HG02870 (cell line): ENCODE data around the gene OCEL1.
"Not testable (repeated sequence)": the region's sequence is repeated elsewhere in the genome, so short reads cannot be mapped to it uniquely, and the experiment has no call there.

Source experiments
- ATAC-seq: cut with Tn5 transposase; IDR thresholded peaks from one replicate; pipeline ENCODE4 v1.9.1; 2021; ENCODE audit warnings: mild to moderate bottlenecking, moderate library complexity; ENCODE audit not compliant: unreplicated experiment

The OCEL1 gene, protein sequence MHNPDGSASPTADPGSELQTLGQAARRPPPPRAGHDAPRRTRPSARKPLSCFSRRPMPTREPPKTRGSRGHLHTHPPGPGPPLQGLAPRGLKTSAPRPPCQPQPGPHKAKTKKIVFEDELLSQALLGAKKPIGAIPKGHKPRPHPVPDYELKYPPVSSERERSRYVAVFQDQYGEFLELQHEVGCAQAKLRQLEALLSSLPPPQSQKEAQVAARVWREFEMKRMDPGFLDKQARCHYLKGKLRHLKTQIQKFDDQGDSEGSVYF

DNA sequence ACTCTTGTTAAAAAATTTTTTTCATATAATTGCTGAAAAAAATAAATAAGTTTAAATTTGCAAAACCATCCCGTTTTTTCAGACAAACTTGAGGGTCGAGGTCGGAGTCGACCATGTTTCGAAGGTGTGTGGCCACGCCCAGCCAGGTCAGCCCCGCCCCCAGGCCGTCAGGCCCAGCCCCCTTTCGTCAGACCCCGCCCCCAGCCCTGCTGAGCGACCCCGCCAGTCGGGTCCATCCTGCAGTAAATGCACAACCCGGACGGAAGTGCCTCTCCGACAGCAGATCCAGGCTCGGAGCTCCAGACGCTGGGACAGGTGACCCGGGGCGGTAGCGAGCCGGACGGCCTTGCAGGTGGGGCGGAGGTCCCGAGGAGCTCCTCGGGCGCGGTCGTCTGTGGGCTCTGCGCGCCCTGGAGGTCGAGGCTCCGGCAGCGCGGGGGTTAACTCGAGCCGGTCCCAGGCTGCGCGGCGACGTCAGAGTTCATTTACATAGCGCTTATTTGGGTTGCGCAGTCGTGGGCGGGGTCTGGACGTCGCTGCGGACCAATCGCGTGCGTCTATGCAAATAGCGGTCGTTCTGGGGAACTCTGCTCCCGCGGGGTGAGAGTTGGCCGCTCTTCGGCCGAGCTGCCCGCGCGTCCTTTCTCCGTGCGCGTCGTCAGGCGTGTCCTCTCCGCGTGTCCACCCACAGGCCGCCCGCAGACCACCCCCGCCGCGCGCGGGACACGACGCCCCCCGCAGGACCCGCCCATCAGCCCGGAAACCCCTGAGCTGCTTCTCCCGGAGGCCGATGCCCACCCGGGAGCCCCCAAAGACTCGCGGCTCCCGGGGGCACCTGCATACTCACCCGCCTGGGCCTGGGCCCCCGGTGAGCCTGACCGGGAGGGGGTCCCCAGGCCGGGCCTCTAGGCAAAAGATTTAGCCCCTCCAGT is at the start of gene OCEL1:
TSS of gene OCEL1 (plus strand) at position 225 of the 932 bp plus-strand sequence. CDS start at position 247, 22 bp downstream.
- peak; percentile 90 for ATAC-seq

DNA sequence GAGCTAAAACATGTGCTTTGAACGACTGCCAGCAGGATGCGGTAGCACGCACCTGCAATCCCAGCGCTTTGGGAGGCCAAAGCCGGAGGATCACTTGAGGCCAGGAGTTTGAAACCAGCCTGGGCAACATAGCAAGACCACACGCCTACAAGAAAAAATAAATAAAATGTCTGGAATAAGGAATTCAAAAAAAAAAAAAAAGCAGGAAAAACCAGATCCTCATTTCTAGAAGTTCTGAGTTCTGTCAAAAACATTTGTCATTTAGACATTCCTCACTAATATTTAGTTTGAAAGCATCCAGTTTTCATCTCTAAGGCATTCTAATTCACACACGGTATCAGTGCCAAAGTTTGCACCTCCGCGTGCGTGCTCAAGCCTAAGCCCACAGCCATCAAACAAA is 47.7 kb upstream of the OCEL1 start:
- no peak for ATAC-seq

GRCh38 chr19:17180997-17181702 is 44.9 kb upstream of the OCEL1 start:
- ATAC-seq, result no peak

DNA sequence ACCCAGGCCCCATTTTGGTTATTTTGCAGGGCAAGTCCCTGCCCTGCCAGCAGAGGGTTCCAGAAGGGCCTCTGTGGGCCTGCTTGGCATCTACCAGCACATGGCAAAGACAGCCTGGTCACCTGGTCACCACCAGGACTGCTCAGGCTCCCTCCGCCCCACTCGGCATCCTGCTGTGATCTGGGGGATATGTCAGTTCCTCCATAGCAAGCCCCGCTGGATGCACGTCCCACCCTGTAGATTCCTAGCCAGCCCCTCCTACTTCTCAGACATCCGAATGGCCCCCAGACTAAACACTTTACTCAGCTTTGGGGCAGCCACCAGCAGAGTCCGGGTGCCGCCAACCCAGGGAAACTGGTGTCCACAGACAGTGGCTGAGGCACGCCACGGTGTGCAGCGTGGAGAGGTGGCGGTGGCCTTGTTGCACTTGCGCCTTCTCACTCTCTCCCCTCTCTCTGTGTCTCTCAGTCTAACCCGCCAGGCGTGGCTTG is 42.7 kb upstream of the OCEL1 start:
- no peak for ATAC-seq

DNA sequence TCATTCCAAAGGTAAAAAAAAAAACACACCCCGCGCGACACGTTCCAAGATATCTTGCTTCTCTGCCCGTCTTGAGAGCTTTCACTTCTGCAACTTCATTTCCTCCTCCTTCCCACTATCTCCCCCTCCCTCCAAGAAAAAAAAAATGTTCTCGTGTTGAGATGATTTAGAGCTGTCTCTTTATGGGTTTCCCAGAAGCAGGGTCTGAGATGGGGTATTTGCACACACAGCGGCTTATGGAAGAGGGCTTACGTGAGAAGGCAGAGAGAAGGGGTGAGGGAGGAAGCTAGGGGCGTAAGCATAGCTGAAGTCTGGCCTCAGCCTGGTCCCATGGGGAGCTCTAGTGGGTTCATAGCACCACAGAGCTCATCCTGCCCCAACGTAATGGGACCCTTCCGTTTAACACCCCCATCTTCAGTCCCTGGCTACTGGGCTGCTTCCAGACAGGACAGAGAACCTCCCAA is 42.1 kb upstream of the OCEL1 start:
- no peak for ATAC-seq

DNA sequence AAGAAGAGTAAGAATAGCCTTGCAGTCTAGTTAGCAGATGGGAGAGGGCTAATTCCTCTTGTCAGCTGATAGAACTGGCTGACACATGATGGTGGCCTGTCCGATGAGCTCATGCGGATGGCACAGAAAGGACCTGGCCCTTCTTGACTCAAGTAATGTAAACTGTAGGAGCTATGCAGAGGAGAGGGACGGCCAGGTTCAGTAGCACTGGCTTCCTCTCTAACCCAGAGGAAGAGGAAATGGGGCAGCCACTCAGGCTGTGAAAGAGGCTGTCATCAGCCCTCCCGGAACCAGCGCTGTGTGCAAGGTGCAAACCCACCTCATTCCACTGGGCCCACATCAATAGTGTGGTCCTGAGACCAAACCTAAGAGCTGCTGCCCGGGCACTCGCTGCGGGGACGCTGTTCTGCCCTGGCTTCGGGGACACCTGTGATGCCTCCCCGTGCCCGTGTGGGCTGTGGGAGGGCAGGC is 41.6 kb upstream of the OCEL1 start:
- no peak for ATAC-seq

DNA sequence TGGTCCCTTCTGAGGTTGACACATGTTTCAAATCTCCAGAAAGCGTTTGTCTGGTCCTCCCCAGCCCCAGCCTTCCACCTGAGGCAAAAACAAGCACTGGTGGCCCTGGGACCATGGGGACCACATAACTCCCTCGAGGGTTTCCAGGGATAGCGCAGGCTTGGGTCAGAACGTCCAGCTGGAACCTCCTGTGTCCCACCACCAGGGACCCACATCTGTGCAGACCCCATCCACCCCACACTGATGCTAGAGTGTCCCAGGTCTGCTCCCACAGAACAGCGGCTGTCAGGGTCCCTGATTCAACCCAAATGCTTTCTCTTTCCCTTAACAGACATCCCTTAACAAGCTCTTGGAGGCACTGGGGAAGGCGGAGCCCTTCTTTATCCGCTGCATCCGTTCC is 40.4 kb upstream of the OCEL1 start:
- ATAC-seq, result no peak

DNA sequence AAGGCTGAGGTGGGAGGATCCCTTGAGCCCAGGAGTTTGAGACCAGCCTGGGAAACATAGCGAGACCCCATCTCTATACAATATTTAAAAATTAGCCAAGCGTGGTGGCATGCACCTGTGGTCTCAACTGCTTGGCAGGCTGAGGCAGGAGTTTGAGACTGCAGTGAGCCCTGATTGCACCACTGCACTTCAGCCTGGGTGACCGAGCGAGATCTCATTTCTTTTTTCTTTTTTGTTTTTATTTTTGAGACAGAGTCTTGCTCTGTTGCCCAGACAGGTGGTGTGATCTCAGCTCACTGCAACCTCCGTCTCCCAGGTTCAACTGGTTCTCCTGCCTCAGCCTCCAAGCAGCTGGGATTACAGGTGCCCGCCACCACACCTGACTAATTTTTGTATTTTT is 34.3 kb upstream of the OCEL1 start:
- not testable (repeated sequence) for ATAC-seq

DNA sequence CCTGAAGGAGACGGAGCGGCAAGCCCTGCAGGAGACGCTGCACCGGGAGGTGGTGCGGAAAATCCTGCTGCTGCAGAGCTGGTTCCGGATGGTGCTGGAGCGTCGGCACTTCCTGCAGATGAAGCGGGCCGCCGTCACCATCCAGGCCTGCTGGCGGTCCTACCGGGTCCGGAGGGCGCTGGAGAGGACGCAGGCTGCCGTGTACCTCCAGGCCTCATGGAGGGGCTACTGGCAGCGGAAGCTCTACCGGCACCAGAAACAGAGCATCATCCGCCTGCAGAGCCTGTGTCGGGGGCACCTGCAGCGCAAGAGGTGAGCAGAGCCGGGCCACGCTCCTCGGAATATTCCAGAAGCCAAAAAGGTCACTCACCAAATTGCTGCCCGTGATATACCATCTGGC is 33.3 kb upstream of the OCEL1 start:
- ATAC-seq, result no peak

DNA sequence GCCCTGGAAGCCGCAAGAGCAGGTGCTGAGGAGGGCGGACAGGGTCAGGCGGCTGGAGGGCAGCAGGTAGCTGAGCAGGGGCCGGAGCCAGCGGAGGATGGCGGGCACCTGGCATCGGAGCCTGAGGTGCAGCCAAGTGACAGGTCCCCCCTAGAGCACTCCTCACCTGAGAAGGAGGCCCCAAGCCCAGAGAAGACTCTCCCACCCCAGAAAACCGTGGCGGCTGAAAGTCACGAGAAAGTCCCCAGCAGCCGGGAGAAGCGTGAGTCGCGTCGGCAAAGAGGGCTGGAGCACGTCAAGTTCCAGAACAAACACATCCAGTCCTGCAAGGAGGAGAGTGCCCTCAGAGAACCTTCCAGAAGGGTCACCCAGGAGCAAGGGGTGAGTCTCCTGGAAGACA is 31.4 kb upstream of the OCEL1 start:
- no peak for ATAC-seq

DNA sequence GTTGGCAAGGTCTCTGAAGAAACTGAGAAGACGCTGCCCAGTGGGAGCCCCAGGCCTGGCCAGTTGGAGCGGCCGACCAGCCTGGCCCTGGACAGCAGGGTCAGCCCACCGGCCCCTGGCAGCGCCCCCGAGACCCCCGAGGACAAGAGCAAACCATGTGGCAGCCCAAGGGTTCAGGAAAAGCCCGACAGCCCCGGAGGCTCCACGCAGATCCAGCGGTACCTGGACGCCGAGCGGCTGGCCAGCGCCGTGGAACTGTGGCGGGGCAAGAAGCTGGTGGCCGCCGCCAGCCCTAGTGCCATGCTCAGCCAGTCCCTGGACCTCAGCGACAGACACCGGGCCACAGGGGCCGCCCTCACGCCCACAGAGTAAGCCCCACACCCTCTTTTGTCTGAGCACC is 30.9 kb upstream of the OCEL1 start:
- no peak for ATAC-seq

- no peak for ATAC-seq
Observed at GRCh38 chr19:17196610-17197009, 29.4 kb upstream of the OCEL1 start.

DNA sequence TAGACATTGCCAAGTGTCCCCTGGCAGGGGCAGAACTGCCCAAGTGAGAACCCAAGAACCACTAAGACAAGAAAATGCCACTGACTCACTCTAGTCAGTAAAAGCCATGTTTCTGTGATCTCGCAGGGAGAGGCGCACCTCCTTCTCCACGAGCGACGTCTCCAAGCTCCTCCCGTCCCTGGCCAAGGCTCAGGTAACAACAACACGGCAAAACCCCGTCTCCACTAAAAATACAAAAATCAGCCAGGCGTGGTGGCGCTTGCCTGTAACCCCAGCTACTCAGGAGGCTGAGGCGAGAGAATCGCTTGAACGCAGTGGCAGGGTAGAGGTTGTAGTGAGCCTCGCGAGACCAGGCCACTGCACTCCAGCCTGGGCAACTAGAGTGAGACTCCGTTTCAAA is 28.4 kb upstream of the OCEL1 start:
- no peak for ATAC-seq

DNA sequence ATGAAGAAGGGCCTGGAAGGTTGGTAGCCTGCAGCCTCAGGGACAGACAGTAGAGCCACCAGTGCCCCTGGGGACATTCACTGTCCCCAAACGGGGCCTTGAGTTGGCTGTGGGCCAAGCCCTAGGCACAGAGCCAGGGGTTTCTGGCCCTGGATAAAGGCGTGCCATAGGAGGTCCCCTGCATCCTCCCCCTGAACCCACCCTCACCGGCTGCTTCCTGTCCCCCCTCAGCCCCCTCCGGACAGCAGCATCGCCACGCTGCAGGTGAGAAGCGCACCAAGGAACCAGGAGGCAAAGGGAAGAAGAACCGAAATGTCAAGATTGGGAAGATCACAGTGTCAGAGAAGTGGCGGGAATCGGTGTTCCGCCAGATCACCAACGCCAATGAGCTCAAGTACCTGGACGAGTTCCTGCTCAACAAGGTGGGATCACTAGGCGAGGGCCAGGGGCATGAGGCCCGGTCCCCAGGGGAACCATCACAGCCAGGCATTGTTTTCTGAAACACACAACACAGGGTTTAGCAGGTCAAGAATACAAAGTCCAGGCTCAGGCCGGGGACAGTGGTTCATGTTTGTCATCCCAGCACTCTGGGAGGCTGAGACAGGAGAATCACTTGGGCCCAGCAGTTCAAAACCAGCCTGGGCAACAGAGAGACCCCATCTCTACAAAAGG is 25.5 kb upstream of the OCEL1 start:
- no peak for ATAC-seq

GRCh38 chr19:17202249-17202648 is 23.8 kb upstream of the OCEL1 start:
- no peak for ATAC-seq

DNA sequence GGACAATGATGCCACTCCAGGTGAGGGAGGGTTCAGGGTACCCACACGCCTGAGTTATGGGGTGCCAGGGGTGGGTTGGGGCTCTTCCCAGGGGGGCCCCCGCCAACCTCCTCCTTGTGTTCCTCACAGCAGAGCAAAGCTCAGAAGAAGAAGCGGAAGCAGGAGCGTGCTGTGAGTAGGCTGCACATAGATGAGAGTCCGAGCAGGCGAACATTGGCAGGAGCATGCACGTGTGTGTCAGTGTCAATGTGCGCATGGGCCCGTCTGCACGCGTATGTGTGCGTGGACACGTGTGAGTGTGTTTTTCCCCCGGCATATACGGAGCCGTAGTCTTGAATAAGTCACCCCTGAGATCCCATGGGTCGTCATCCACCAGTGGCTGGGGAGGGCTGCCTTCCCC is 23.3 kb upstream of the OCEL1 start:
- no peak for ATAC-seq

DNA sequence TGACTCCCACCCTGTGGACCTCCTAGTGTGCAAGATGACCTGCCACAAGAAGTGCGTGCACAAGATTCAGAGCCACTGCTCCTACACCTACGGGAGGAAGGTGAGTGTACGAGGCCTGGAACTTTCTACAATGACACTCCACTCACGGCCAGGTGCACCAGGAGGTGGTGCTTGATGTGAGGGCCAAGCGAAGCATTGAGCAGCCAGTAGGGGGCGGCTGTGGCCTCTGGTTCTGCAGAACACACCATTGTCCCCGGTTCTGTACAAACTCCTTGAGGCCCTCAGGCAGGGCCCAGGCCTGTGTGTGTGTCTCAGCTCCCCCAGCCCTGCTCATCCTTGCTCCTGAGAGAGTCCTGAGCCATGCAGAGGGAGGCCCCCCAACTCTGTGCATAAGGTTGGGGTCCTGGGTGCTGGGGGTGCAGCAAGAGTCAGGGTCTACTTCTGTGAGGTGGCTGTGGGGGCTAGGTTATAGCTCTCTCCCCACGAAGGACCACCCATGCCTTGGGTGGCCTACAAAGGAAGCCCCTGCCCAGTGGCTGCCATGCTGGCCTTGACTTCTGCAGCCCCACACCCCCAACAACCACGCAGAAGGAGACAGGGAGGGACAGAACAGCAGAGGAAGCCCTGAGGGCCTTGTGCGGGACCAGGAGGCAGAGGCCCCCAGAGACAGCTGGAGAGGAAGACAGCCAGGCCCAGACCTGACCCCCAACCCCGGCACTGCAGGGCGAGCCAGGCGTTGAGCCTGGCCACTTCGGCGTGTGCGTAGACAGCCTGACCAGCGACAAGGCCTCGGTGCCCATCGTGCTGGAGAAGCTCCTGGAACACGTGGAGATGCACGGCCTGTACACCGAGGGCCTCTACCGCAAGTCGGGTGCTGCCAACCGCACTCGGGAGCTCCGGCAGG is 20.5 kb upstream of the OCEL1 start:
- ATAC-seq, result no peak

GRCh38 chr19:17206736-17207581 is 19.1 kb upstream of the OCEL1 start:
- ATAC-seq, result no peak
